ENCODE results near the gene MED7. TPM values are rescaled to one million over a fixed set of nuclear protein-coding genes. Genes with fewer than 3 reads are reported as not detected.
A peak's percentile ranks its signal among the peaks of the same experiment; 100 is the strongest.

The MED7 gene
- total and polyA plus RNA-seq, 2 of the 13 experiments (the other 11 are each of a cell fraction or from before 2014, with no cell fraction given) = 9.2 to 9.4 TPM

- no peak for TF ChIP-seq ARID3A (IDR thresholded peaks at IDR 0.05; ENCODE audit: low read depth, low read length)
These were observed 35.8 kb downstream of the MED7 start (continued) for GRCh38 chr5:157106630-157107461.

GRCh38 chr5:157100140-157100679 lies 42.5 kb downstream of the MED7 start:
- BruUV-seq (replicated peaks) = no TSS peak
- no peak overlapping the region for H3K27ac ChIP-seq (ENCODE audit: extremely low read length, insufficient read depth, low read length)
- H3K9me3 ChIP-seq (ENCODE audit: low read length) = no peaks in the 10 kb centered on the region
- peak overlapping the region; percentile 3 for H2AFZ ChIP-seq (ENCODE audit: low read length)
- WGBS (ENCODE audit: low lambda C conversion rate) = 58% methylated on average over 2 of the region's 2 CpGs
- in situ Hi-C loops (cut with HindIII; ENCODE audit: extremely low pct_ligation_motif_present, low pct_unique_long_range_greater_than_20kb) (no loop called here), intact Hi-C loops (cut with micrococcal nuclease; ENCODE audit: unreplicated experiment) (no loop called here)
- no peaks in the 10 kb centered on the region for H3K27me3 ChIP-seq (ENCODE audit: control insufficient read depth in 1 of 2, insufficient read depth in 2 of 2, low read length in 2 of 2)
- H3K4me1 ChIP-seq (ENCODE audit: insufficient read depth, low read length) = peaks cover 11% of the 10 kb centered on the region; the same call in 1 of the 2 replicates
- ChIA-PET CTCF (ENCODE audit: low intra/inter-chr PET ratio, low total read pairs) (no interaction called here), POLR2A (no interaction called here)
- ATAC-seq (no peak; the same call in 2 of the 3 replicates), DNase-seq (ENCODE audit: low spot score) (no peak), FAIRE-seq (no peak)
- no peak overlapping the region for H3K9ac ChIP-seq (ENCODE audit: insufficient read depth, low read depth, low read length)
- no peak overlapping the region for H3K4me3 ChIP-seq (replicated peaks in 1 of 3; ENCODE audit: insufficient read depth in 1 of 3, low read depth in 2 of 3, low read length in 3 of 3)
- H3K4me2 ChIP-seq (ENCODE audit: low read depth, low read length) = no peak overlapping the region; the same call in 1 of the 2 replicates
- H3K79me2 ChIP-seq (ENCODE audit: insufficient read depth, low read length) = no peaks in the 10 kb centered on the region
- no peaks in the 10 kb centered on the region for H4K20me1 ChIP-seq (ENCODE audit: insufficient read depth, low read length)
- H3K36me3 ChIP-seq (replicated peaks in 1 of 2; ENCODE audit: control insufficient read depth in 1 of 2, insufficient read depth in 2 of 2, low read length in 2 of 2) = no peaks in the 10 kb centered on the region
- TF ChIP-seq BCL3 (CRISPR knock-in tag; IDR thresholded peaks at IDR 0.05) (no peak), MED1 (CRISPR knock-in tag; IDR thresholded peaks at IDR 0.05) (0 out of 2 replicates have a peak, but pooled peaks have one; percentile 24), ZNF446 (CRISPR knock-in tag; IDR thresholded peaks at IDR 0.05) (no peak), HNF1B (CRISPR knock-in tag; IDR thresholded peaks at IDR 0.05) (no peak), ZNF720 (CRISPR knock-in tag; IDR thresholded peaks at IDR 0.05) (no peak), ZNF549 (CRISPR knock-in tag; IDR thresholded peaks at IDR 0.05) (no peak), ATM (IDR thresholded peaks at IDR 0.05; ENCODE audit: borderline replicate concordance) (no peak), ETV5 (CRISPR knock-in tag; IDR thresholded peaks at IDR 0.05; ENCODE audit: borderline replicate concordance) (peak; percentile 29; the same call in 1 of the 2 replicates), YEATS2 (CRISPR knock-in tag; IDR thresholded peaks at IDR 0.05; ENCODE audit: borderline replicate concordance) (no peak), ZMYM4 (CRISPR knock-in tag; IDR thresholded peaks at IDR 0.05) (no peak), RXRB (CRISPR knock-in tag; IDR thresholded peaks at IDR 0.05; ENCODE audit: borderline replicate concordance) (0 out of 2 replicates have a peak, but pooled peaks have one; percentile 20), HDAC1 (CRISPR knock-in tag; IDR thresholded peaks at IDR 0.05) (no peak), IRF1 (CRISPR knock-in tag; IDR thresholded peaks at IDR 0.05; ENCODE audit: low read depth) (no peak)
